Kidney epithelial cell (primary cell): ENCODE data around the gene ETNK1. TPM values are rescaled to one million over a fixed set of nuclear protein-coding genes. Genes with fewer than 3 reads are reported as not detected.
A peak's percentile ranks its signal among the peaks of the same experiment; 100 is the strongest.

Experiments
- DNase-seq: peaks from one replicate; pipeline ENCODE4 v3.0.0-alpha.2; 2010; ENCODE audit warnings: low read depth
- H3K27me3 ChIP-seq: 2 replicates; pipeline ENCODE4 v1.6.0; 2011; ENCODE audit warnings: low read length; ENCODE audit not compliant: control insufficient read depth, insufficient read depth
- H3K36me3 ChIP-seq: 2 replicates; pipeline ENCODE4 v1.5.1; 2011; ENCODE audit warnings: low read length; ENCODE audit not compliant: control insufficient read depth, insufficient read depth
- H3K4me3 ChIP-seq: 2 replicates; pipeline ENCODE4 v1.5.1; 2011; ENCODE audit warnings: low read depth, mild to moderate bottlenecking, control low read depth, low read length
- total RNA-seq: library from RNA; depleted of rRNA; stranded (reverse); fragments of >200 nt; gene quantifications from 2 replicates; pipeline ENCODE4 v1.2.3, GENCODE V29; 2015
- TF ChIP-seq, protein P1 (sequence below): IDR thresholded peaks from 2 replicates; pipeline ENCODE4 v1.5.1; 2011; ENCODE audit warnings: mild to moderate bottlenecking, moderate library complexity, low read length, control low read depth, inconsistent platforms; ENCODE audit not compliant: insufficient read depth, poor library complexity, severe bottlenecking

Gene ETNK1, protein sequence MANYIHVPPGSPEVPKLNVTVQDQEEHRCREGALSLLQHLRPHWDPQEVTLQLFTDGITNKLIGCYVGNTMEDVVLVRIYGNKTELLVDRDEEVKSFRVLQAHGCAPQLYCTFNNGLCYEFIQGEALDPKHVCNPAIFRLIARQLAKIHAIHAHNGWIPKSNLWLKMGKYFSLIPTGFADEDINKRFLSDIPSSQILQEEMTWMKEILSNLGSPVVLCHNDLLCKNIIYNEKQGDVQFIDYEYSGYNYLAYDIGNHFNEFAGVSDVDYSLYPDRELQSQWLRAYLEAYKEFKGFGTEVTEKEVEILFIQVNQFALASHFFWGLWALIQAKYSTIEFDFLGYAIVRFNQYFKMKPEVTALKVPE
- total RNA-seq, result 24.6 and 27.4 TPM in 2 replicates

DNA sequence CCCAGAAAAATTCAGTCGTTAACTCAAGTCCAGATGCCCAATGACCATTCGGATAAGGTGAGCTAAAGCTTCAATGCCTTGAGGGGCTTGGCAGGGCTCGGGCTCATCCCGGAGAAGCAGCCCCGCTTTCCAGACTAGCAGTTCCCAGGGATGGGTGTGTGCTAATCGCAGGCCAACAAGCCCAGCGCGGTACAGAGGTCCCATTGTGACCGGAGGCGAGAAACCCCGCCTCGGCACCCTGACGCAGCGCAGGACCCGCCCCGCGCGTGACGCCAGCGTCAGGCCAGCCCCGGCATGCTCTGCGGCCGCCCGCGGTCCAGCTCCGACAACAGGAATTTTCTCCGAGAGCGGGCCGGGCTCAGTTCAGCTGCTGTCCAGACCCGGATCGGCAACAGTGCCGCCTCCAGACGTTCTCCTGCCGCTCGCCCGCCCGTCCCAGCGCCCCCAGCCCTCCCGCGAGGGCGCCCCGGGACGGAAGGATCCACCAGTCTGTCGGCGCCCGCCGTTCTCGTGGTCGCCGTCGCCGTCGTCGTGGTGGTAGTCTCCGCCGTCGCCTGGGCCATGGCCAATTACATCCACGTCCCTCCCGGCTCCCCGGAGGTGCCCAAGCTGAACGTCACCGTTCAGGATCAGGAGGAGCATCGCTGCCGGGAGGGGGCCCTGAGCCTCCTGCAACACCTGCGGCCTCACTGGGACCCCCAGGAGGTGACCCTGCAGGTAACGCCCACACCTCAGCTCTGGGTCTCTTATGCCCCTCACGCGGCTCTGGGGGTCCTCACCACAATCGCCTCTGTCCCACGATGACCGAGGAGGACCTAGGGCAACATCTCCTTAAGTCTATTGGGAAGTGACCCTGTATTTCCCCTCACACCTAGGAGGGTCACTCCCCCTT lies at the start of gene ETNK1:
Gene ETNK1, plus strand, starts transcription at position 302 of the 892 bp plus-strand sequence. Its CDS starts 260 bp downstream, at position 562.
- peak within 1 kb of the TSS; percentile 86 for H3K4me3 ChIP-seq
- DNase-seq, result peak; percentile 68
- TF ChIP-seq, protein P1, sequence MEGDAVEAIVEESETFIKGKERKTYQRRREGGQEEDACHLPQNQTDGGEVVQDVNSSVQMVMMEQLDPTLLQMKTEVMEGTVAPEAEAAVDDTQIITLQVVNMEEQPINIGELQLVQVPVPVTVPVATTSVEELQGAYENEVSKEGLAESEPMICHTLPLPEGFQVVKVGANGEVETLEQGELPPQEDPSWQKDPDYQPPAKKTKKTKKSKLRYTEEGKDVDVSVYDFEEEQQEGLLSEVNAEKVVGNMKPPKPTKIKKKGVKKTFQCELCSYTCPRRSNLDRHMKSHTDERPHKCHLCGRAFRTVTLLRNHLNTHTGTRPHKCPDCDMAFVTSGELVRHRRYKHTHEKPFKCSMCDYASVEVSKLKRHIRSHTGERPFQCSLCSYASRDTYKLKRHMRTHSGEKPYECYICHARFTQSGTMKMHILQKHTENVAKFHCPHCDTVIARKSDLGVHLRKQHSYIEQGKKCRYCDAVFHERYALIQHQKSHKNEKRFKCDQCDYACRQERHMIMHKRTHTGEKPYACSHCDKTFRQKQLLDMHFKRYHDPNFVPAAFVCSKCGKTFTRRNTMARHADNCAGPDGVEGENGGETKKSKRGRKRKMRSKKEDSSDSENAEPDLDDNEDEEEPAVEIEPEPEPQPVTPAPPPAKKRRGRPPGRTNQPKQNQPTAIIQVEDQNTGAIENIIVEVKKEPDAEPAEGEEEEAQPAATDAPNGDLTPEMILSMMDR, result no peak

DNA sequence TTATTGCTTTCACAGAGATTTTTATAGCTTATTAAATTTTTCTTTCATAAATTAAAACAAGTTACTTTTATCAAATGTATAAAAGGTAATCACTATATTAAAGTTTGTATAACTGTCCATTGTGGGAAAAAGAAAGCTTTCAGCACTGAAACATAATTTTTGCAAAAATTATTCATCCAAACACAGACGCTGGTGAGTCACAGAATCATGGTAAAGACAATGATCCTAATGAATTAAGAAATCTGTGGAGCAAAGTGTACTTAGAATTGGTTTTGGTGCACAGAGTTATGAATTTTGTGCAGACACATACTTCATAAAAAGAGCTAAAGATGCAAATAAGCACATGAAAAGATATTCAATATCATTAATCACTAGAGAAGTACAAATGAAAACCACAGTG lies 48.9 kb upstream of the ETNK1 start:
- H3K4me3 ChIP-seq, result no peak overlapping the region
- TF ChIP-seq, protein P1, result no peak
- H3K36me3 ChIP-seq, result no peaks in the 10 kb centered on the region
- no peak for DNase-seq
- no peaks in the 10 kb centered on the region for H3K27me3 ChIP-seq

More for the DNA sequence above, at the start of gene ETNK1:
- Histone ChIP-seq H3K36me3 (no peaks in the 10 kb centered on the region), H3K27me3 (no peaks in the 10 kb centered on the region)

DNA sequence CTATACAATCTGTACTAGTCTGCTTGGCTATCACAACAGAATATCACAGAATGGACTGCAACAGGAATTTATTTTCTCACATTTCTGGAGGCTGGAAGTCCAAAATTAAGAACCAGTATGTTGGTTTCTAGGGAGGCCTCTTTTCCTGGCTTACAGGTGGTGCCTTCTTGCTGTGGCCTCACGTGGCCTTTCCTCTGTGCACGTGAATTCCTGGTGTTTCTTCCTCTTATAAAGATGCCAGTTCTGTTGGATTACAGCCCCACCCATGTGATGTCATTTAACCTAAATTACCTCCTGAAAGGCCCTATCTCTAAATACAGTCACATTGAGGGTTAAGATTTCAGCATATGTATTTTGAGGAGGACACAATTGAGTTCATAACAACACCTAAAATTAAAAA lies 48.5 kb upstream of the ETNK1 start:
- Histone ChIP-seq H3K27me3 (no peaks in the 10 kb centered on the region), H3K36me3 (no peaks in the 10 kb centered on the region), H3K4me3 (no peak overlapping the region)
- no peak for DNase-seq
- TF ChIP-seq, protein P1, result no peak

DNA sequence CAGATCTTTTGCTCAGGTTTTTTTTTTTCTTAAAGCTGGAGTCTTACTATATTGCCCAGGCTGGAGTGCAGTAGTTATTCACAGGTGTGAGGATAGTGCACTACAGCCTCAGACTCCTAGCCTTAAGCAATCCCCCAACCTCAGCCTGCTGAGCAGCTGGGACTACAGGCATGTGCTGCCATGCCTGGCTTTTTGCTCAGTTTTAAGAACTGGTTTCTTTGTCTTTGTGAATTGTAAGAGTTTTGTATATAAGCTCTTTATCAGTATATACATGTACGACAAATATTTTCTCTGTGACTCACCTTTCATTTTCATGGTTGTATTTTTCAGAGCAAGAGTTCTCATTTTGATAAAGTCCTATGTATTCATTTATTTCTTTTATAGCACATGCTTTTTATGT lies 47.3 kb upstream of the ETNK1 start:
- no peaks in the 10 kb centered on the region for H3K36me3 ChIP-seq
- no peaks in the 10 kb centered on the region for H3K27me3 ChIP-seq
- no peak for DNase-seq
- TF ChIP-seq, protein P1, result no peak
- no peak overlapping the region for H3K4me3 ChIP-seq

DNA sequence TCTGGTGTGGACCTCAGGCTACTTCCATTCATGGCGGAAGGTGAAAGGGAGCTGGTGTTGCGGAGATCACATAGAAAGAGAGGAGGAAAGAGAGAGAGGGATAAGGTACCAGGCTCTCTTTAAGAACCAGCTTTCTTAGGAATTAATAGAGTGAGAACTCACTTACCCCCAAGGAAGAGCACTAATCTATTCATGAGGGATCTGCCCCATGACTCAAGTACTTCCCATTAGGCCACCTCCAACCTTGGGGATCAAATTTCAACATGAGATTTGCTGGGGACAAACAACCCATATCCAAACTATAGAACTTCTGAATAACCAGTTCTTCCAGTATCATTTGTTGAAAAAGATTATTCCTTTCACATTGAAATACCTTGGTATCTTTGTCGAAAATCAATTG lies 46.6 kb upstream of the ETNK1 start:
- no peaks in the 10 kb centered on the region for H3K27me3 ChIP-seq

More for the DNA sequence above, 46.6 kb upstream of the ETNK1 start:
- no peaks in the 10 kb centered on the region for H3K36me3 ChIP-seq
- TF ChIP-seq, protein P1, result no peak
- H3K4me3 ChIP-seq, result no peak overlapping the region
- DNase-seq, result no peak
